GM23338 (cell line): ENCODE results near the gene MAP2K5.

Source experiments
- CREB1 ChIP-seq: fragments of 250-450 bp; sonication (Bioruptor Pico); IDR thresholded peaks from 2 replicates; pipeline ENCODE4 v1.5.0; 2020; ENCODE audit warnings: low read depth, mild to moderate bottlenecking, moderate library complexity
- CTCF ChIP-seq, 2 experiments: fragments of 200-600 bp in 1 of 2; sonication (generic) in 1 of 2; conservative IDR thresholded peaks; 2 replicates each; pipeline versions ENCODE4 v1.5.1 to v1.6.1; 2016 to 2017; ENCODE audit warnings: antibody characterized with exemption in 2 of 2, low read depth in 2 of 2, mild to moderate bottlenecking in 2 of 2, moderate library complexity in 1 of 2
- ETS1 ChIP-seq: IDR thresholded peaks from 2 replicates; pipeline ENCODE4 v1.6.1; 2016; ENCODE audit warnings: antibody characterized with exemption
- EZH2 ChIP-seq: fragments of 200-600 bp; sonication (generic); IDR thresholded peaks from one replicate; pipeline ENCODE4 v1.8.0; 2017; ENCODE audit warnings: antibody characterized with exemption, mild to moderate bottlenecking, low read depth; ENCODE audit not compliant: unreplicated experiment
- EZH2phosphoT487 ChIP-seq: fragments of 200-600 bp; sonication (generic); IDR thresholded peaks from one replicate; pipeline ENCODE4 v1.8.1; 2018; ENCODE audit warnings: antibody characterized with exemption; ENCODE audit not compliant: unreplicated experiment
- JUNB ChIP-seq: IDR thresholded peaks from one replicate; pipeline ENCODE4 v1.6.1; 2016; ENCODE audit warnings: antibody characterized with exemption; ENCODE audit not compliant: unreplicated experiment
- NANOG ChIP-seq: IDR thresholded peaks from 2 replicates; pipeline ENCODE4 v1.6.1; 2016; ENCODE audit warnings: antibody characterized with exemption, borderline replicate concordance
- POLR2AphosphoS5 ChIP-seq: IDR thresholded peaks from 2 replicates; pipeline ENCODE4 v1.6.1; 2016; ENCODE audit warnings: antibody characterized with exemption, low read depth
- REST ChIP-seq: IDR thresholded peaks from one replicate; pipeline ENCODE4 v1.6.1; 2018; ENCODE audit warnings: antibody characterized with exemption; ENCODE audit not compliant: unreplicated experiment
- STAT1 ChIP-seq: IDR thresholded peaks from one replicate; pipeline ENCODE4 v1.6.1; 2016; ENCODE audit warnings: antibody characterized with exemption; ENCODE audit not compliant: unreplicated experiment
- ZNF114 ChIP-seq: fragments of 250-450 bp; sonication (Bioruptor Pico); IDR thresholded peaks from 2 replicates; pipeline ENCODE4 v1.5.0; 2020; ENCODE audit warnings: mild to moderate bottlenecking, moderate library complexity
- ZNF331 ChIP-seq: fragments of 250-450 bp; sonication (Bioruptor Pico); IDR thresholded peaks from 2 replicates; pipeline ENCODE4 v1.5.0; 2020; ENCODE audit warnings: low read depth, mild to moderate bottlenecking, moderate library complexity
- TF ChIP-seq, protein P1 (sequence below): fragments of 250-450 bp; sonication (Bioruptor Pico); IDR thresholded peaks from 2 replicates; pipeline ENCODE4 v1.5.0; 2020; ENCODE audit warnings: mild to moderate bottlenecking, moderate library complexity

GRCh38 chr15:67504056-67504455 lies 38.4 kb upstream of the MAP2K5 start:
- TF ChIP-seq CTCF (conservative IDR thresholded peaks at IDR 0.05; ENCODE audit: low read depth in 2 of 2) (no peak), REST (no peak), JUNB (no peak), POLR2AphosphoS5 (no peak), ETS1 (no peak), EZH2 (no peak), STAT1 (no peak), CREB1 (no peak), EZH2phosphoT487 (no peak), ZNF114 (CRISPR knock-in tag) (no peak), NANOG (no peak), ZNF331 (no peak)
- TF ChIP-seq, protein P1, sequence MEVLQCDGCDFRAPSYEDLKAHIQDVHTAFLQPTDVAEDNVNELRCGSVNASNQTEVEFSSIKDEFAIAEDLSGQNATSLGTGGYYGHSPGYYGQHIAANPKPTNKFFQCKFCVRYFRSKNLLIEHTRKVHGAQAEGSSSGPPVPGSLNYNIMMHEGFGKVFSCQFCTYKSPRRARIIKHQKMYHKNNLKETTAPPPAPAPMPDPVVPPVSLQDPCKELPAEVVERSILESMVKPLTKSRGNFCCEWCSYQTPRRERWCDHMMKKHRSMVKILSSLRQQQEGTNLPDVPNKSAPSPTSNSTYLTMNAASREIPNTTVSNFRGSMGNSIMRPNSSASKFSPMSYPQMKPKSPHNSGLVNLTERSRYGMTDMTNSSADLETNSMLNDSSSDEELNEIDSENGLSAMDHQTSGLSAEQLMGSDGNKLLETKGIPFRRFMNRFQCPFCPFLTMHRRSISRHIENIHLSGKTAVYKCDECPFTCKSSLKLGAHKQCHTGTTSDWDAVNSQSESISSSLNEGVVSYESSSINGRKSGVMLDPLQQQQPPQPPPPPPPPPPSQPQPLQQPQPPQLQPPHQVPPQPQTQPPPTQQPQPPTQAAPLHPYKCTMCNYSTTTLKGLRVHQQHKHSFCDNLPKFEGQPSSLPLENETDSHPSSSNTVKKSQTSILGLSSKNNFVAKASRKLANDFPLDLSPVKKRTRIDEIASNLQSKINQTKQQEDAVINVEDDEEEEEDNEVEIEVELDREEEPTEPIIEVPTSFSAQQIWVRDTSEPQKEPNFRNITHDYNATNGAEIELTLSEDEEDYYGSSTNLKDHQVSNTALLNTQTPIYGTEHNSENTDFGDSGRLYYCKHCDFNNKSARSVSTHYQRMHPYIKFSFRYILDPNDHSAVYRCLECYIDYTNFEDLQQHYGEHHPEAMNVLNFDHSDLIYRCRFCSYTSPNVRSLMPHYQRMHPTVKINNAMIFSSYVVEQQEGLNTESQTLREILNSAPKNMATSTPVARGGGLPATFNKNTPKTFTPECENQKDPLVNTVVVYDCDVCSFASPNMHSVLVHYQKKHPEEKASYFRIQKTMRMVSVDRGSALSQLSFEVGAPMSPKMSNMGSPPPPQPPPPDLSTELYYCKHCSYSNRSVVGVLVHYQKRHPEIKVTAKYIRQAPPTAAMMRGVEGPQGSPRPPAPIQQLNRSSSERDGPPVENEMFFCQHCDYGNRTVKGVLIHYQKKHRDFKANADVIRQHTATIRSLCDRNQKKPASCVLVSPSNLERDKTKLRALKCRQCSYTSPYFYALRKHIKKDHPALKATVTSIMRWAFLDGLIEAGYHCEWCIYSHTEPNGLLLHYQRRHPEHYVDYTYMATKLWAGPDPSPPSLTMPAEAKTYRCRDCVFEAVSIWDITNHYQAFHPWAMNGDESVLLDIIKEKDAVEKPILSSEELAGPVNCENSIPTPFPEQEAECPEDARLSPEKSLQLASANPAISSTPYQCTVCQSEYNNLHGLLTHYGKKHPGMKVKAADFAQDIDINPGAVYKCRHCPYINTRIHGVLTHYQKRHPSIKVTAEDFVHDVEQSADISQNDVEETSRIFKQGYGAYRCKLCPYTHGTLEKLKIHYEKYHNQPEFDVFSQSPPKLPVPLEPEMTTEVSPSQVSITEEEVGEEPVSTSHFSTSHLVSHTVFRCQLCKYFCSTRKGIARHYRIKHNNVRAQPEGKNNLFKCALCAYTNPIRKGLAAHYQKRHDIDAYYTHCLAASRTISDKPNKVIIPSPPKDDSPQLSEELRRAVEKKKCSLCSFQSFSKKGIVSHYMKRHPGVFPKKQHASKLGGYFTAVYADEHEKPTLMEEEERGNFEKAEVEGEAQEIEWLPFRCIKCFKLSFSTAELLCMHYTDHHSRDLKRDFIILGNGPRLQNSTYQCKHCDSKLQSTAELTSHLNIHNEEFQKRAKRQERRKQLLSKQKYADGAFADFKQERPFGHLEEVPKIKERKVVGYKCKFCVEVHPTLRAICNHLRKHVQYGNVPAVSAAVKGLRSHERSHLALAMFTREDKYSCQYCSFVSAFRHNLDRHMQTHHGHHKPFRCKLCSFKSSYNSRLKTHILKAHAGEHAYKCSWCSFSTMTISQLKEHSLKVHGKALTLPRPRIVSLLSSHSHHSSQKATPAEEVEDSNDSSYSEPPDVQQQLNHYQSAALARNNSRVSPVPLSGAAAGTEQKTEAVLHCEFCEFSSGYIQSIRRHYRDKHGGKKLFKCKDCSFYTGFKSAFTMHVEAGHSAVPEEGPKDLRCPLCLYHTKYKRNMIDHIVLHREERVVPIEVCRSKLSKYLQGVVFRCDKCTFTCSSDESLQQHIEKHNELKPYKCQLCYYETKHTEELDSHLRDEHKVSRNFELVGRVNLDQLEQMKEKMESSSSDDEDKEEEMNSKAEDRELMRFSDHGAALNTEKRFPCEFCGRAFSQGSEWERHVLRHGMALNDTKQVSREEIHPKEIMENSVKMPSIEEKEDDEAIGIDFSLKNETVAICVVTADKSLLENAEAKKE (CRISPR knock-in tag): no peak
